Activated CD4-positive, alpha-beta T cell treated with anti-CD3 and anti-CD28 coated beads for 24 hours (primary cell): Measurements from ENCODE around the gene RNF150.
"Not testable (repeated sequence)": the region's sequence is repeated elsewhere in the genome, so short reads cannot be mapped to it uniquely, and the experiment has no call there.

Source experiments
- DNase-seq, 2 donors: peaks; one replicate each; pipeline ENCODE4 v3.0.0-alpha.2; 2020; ENCODE audit warnings: low read depth in 2 of 2

RNF150 gene

DNA sequence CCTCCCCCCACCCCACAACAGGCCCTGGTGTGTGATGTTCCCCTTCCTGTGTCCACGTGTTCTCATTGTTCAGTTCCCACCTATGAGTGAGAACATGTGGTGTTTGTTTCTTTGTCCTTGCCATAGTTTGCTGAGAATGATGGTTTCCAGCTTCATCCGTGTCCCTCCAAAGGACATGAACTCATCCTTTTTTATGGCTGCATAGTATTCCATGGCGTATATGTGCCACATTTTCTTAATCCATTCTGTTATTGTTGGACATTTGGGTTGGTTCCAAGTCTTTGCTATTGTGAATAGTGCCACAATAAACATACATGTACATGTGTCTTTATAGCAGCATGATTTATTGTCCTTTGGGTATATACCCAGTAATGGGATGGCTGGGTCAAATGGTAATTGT, 312.7 kb downstream of the RNF150 start:
- DNase-seq = not testable (repeated sequence)

GRCh38 chr4:140819610-140820009, 313.7 kb downstream of the RNF150 start:
- DNase-seq = no peak

- DNase-seq = no peak
Measured at GRCh38 chr4:140818433-140818832, 314.8 kb downstream of the RNF150 start.

- DNase-seq = no peak
Measured at GRCh38 chr4:140816806-140817510, 316.3 kb downstream of the RNF150 start.

- no peak for DNase-seq
Measured at GRCh38 chr4:140813804-140814203, 319.5 kb downstream of the RNF150 start.

DNA sequence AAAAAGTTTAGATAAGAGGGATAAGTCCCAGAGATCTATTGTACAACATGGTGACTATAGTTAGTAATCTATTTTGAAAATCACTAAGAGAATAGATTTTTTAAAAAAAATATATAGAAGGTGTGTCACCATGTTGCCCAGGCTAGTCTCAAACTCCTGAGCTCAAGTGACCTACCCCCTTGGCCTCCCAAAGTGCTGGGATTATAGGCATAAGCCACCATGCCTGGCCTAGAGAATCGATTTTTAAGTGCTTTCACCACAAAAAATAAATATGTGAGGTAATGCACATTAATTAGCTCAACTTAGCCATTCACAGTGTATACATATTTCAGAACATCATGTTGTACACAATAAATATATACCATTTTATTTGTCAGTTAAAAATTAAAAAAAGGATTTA, 320.4 kb downstream of the RNF150 start:
- no peak for DNase-seq

GRCh38 chr4:140811429-140811828, 321.8 kb downstream of the RNF150 start:
- no peak for DNase-seq

- DNase-seq = not testable (repeated sequence)
Measured at GRCh38 chr4:140810591-140811169, 322.6 kb downstream of the RNF150 start.
